HS-5 (cell line): ENCODE data around the gene KIF1B.
A peak's percentile ranks its signal among the peaks of the same experiment; 100 is the strongest.

Source experiments
- DNase-seq: peaks from one replicate; pipeline ENCODE4 v3.0.0-alpha.2; 2012; ENCODE audit warnings: low read depth

The KIF1B gene

GRCh38 chr1:10209905-10210810, at the start of gene KIF1B:
Gene KIF1B (plus strand): TSS chr1:10210570. CDS start chr1:10232329, 21,759 bp downstream.
- peak; percentile 76 for DNase-seq

DNA sequence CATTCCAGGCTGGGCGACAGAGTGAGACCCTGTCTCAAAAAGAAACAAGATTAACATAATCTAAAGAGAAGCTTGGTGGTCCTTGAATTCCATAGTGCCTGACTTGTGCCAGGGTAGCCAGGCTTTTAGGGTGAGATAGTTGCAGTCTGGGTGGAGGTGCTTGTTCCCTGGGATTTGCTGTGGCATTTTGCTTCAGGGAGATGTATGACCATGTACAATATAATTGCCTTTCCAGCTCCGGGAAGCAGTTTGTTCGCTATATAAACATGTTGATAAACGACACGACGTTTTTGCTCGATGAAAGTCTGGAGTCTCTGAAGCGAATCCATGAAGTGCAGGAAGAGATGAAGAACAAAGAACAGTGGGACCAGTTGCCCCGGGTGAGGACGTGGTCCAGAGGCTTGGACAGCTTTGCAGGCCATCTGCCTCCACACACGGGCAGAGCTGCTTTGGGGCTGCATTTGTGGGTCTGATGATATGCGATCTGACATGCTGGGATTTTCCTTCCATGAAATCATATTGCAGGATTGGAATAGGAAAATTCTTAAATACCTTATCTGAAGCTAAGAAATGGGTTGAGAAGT, 49.4 kb upstream of the KIF1B start:
- DNase-seq: no peak

GRCh38 chr1:10161541-10162290, 48.7 kb upstream of the KIF1B start:
- no peak for DNase-seq

- DNase-seq: no peak
Measured at GRCh38 chr1:10168912-10169514, 41.4 kb upstream of the KIF1B start.

DNA sequence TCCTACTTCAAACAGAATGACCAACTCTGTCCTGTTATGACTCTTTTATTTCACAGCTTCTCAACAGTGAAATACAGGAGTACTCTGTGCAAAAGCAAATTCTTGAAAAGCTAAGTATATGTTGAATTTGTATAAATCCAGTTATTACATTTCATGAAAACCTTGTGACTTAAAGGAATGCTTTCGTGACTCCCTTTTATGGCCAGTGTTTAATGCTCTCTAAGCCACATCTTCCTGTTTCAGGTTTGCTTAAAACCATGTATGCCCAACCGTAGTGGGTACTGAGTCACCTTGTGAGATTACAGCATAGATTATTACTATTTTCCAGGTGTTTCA, 40.2 kb upstream of the KIF1B start:
- no peak for DNase-seq

GRCh38 chr1:10171105-10171767, 39.1 kb upstream of the KIF1B start:
- no peak for DNase-seq

DNA sequence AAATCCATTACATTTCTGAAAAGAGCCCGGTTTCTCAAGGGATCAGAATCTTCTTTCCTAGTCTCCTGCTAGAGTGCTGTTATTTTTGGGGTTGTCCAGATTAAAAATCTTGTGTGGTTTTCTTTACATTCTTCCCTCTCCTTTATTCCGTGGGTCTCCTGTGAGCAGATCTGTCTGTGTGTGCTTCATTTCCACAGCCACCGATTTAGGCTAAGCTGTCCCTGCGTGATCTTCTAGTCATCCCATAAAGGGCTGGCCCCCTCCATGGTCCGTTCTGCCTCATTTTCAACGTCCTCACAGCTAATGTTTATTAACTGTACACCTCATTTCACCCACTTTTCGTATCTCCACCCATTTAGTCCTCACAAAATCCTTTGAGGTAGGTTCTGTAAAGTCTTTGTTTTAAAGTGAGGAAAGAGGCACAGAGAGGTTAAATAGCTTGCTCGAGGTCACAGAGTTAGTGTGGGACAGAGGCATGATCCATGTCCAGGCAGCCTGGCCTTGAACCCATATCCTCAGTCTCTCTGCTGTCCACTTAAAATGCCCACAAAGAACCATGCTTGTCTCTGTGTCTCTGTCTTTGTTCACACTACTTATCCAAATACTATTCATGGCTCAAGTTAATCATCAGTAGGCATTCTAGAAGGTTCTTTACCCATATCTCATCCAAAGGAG, 38.2 kb upstream of the KIF1B start:
- DNase-seq: no peak

- no peak for DNase-seq
Measured at GRCh38 chr1:10173582-10173981, 36.8 kb upstream of the KIF1B start.

DNA sequence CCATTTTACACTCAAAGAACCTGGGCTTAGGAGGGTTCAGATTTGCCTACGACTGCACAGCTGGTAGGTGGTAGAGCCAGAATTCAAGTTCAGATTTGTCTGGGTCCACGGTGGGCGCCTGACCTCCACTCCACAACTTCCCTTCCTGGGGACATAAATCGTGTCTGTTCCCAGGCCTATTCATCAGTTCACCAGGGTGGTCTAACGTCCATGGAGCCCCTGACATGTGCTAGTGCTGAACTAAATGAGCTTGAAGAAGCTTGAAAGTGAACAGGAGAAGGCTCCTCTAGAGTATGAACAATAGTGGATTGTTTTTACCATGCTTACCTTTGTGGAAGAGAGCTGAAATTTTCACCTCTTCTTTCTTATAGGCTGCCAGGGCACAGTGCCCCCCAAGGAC, 32.5 kb upstream of the KIF1B start:
- no peak for DNase-seq

DNA sequence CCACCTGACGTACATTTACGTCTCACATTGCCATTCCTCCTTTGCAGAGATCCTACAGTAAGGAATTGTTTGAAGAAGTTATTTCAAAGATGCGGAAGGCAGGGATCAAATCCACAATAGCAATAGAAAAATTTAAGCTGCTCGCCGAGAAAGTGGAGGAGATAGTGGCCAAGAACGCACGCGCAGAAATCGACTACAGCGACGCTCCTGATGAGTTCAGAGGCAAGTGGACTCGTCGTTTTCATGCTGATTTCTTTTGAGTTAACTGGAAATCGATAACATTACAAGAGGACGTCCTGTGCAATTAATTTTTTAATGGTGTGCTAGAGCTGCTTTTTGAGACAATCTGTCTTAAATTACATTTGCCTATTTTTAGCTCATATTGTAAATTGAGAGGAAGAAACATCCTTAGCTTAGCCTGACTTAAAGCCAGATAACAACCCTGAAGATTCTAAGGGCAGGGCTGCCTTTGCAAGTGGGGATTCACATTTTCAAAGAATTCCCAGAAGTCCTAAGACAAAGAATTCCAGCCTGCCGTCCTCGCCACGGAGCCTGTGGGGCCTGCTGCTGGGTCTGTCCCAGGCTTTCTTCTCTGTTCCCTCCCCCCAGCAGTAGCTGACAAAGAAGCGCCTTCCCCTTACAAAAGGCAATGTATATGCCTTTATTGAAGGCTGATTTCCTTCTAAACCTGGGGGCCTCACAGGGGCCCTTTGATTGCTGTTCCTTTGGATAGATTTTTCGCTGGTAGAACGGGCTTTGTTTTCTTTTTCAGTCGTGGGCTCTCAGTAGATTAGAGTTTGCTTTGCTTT, 31.6 kb upstream of the KIF1B start:
- DNase-seq: no peak

- DNase-seq: no peak
Measured at GRCh38 chr1:10179406-10180091, 30.8 kb upstream of the KIF1B start.

GRCh38 chr1:10181154-10181553, 29.2 kb upstream of the KIF1B start:
- no peak for DNase-seq

DNA sequence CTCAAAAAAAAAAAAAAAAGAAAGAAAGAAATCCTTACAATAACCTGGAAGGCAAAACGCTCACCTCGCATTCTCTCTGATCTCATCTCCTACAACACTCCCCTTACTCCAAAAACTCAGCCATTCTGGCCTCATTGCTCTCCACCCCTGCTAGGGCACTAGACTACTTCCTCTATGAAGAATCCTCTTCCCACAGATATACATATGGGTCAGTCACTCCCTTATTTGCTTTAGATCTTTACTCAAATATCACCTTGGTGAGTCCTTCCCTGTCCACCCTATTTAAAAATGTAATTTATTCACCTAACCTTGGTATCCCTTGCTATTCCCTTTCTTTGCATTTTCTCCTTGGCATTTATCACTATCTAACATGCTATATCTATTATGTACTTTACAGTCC, 24.6 kb upstream of the KIF1B start:
- no peak for DNase-seq

GRCh38 chr1:10186331-10187025, 23.9 kb upstream of the KIF1B start:
- DNase-seq: no peak

- DNase-seq: no peak
Measured at GRCh38 chr1:10187026-10187334, 23.4 kb upstream of the KIF1B start.

DNA sequence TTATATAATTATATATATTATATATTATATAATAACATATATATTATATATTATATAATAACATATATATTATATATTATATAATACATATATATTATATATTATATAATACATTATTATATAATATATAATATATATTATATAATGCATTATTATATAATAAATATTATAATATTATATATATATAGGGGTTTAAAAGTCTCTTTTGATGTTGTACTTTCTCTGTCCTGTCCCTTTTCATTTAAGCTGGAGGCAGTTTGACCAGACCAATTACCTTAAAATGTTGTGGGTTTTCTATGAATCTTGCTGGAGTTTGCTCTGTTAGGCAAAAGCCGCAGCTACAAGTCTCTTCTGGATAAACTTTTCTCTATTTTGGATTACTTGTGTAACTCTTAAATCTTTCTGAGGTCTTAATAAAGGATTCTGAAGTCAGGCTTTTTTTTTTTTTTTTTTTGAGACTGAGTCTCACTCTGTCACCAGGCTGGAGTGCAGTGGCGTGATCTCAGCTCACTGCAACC, 22.2 kb upstream of the KIF1B start:
- DNase-seq: no peak

GRCh38 chr1:10189659-10190058, 20.7 kb upstream of the KIF1B start:
- DNase-seq: no peak

DNA sequence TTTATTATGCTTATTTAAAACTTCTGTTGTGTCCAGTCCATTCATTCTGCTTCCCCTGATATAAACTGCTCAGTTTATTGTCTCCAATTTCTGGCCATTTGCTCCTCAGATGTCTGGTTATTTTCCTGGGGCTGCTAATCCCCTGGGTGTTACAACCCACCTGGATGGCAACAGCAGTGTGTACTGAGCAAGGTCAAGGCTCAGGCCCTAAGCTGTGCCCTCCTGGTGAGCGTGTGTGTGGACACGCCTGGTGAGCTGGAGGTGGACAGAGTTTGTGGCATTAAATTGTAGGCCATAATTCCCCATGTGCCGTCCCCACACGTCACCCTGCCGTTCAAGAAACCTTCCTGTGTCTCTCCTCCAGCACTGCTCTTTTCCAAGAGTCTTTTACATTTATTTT, 18.1 kb upstream of the KIF1B start:
- no peak for DNase-seq

DNA sequence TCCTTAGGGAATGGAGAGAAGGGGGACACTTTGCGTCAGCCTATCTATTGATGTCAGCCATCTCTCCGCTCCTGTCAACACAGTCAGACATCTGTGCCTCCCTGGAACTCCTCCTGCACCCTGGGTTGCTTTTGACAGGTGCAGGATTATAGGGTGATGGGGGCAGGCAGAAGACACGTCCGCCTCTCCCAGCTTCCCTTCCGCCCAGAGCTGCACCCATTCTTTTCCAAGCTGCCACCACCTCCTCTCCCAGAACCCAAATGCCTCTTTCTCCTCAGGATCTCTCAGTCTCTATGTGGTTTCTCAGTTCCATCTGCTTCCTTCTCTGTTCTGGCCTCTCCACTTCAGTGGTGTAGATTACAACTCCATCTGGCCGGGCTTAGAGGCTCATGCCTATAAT, 17.1 kb upstream of the KIF1B start:
- DNase-seq: no peak
